Spleen (tissue), 7 donors: ENCODE results near the gene HDAC4.

Source experiments
- CTCF ChIP-seq, 11 experiments: fragments of 200-600 bp in 7 of 11; fragments of 450-650 bp in 4 of 11; sonication (generic) in 4 of 11; IDR thresholded peaks in 8 of 11; conservative IDR thresholded peaks in 3 of 11; 1 replicate in 7 of 11; 2 replicates in 4 of 11; pipeline versions ENCODE4 v1.4.0 to v1.8.0; 2016 to 2021; ENCODE audit warnings: antibody characterized with exemption in 11 of 11, inconsistent platforms in 4 of 11, mild to moderate bottlenecking in 1 of 11
- POLR2A ChIP-seq, 3 donors: fragments of 450-650 bp; IDR thresholded peaks; one replicate each; pipeline ENCODE4 v1.5.1; 2017; ENCODE audit warnings: antibody characterized with exemption in 3 of 3, mild to moderate bottlenecking in 1 of 3
- donor health status: DM: no; HTN: no; CAD: no; lungs with moderate emphysema.
- donor health status: DM: no; HTN: no; CAD: no.
- donor health status: DM: no; HTN: no; CAD: no.

DNA sequence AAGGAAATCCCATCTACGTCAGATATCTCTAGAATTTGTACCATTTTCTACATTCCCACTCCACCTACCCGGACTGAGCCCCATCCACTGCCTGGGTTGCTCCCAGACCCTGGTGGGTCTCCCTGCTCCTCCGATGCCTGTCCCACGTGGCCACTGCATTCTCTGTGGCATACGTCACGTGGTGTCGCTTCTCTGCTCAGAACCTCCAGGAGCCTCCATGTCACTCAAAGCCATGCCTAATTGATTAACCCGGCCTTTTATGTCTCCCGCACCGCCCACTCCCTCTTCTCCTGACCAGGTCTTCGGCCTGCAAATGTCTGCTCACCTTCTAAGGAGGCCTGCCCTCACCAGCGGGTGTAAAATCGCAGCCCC, 176.6 kb downstream of the HDAC4 start:
- TF ChIP-seq CTCF (IDR thresholded peaks at IDR 0.05 in 8 of 11, conservative IDR thresholded peaks at IDR 0.05 in 3 of 11) = no peak
- no peak for TF ChIP-seq POLR2A (IDR thresholded peaks at IDR 0.05)
